Thoracic aorta (tissue), 2 donors: Measurements from ENCODE around the gene ZNF17. TPM values are rescaled to one million over a fixed set of nuclear protein-coding genes. Genes with fewer than 3 reads are reported as not detected.
A peak's percentile ranks its signal among the peaks of the same experiment; 100 is the strongest.

Experiments
- ATAC-seq: fragments of 150-250 bp; one replicate; pipeline ENCODE4 v1.8.0; 2017; ENCODE audit warnings: low read depth; ENCODE audit not compliant: insufficient number of reproducible peaks, low FRiP score
- DNase-seq: peaks from one replicate; pipeline ENCODE4 v3.0.0-alpha.2; 2020; ENCODE audit warnings: low spot score
- H3K27ac ChIP-seq, 2 donors: fragments of 200-600 bp; sonication (generic); 1 replicate in 1 of 2; 2 replicates in 1 of 2; pipeline ENCODE4 v1.5.1; 2016; ENCODE audit warnings: mild to moderate bottlenecking in 2 of 2, moderate library complexity in 2 of 2
- H3K27me3 ChIP-seq: fragments of 200-600 bp; sonication (generic); replicated peaks from 2 replicates; pipeline ENCODE4 v1.6.0; 2016; ENCODE audit warnings: mild to moderate bottlenecking; ENCODE audit not compliant: insufficient read depth
- H3K36me3 ChIP-seq: fragments of 200-600 bp; sonication (generic); one replicate; pipeline ENCODE4 v1.5.1; 2016
- H3K4me1 ChIP-seq, 2 donors: fragments of 200-600 bp; sonication (generic); 1 replicate in 1 of 2; 2 replicates in 1 of 2; pipeline versions ENCODE4 v1.5.1 to v1.6.0; 2016; ENCODE audit warnings: low read depth in 2 of 2, mild to moderate bottlenecking in 1 of 2; ENCODE audit not compliant: control insufficient read depth in 1 of 2
- H3K4me3 ChIP-seq: fragments of 200-600 bp; sonication (generic); 2 replicates; pipeline ENCODE4 v1.5.1; 2016; ENCODE audit warnings: mild to moderate bottlenecking
- H3K9me3 ChIP-seq: fragments of 200-600 bp; sonication (generic); 2 replicates; pipeline ENCODE4 v1.5.1; 2016
- total RNA-seq, 2 donors: library from RNA; depleted of rRNA; stranded (reverse); fragments of >200 nt; gene quantifications; one replicate each; pipeline versions ENCODE4 v1.1.0 to v1.2.3, GENCODE V29; 2016
- TF ChIP-seq, protein P1 (sequence below): fragments of 200-600 bp; sonication (generic); IDR thresholded peaks from one replicate; pipeline ENCODE4 v1.5.1; 2019; ENCODE audit warnings: antibody characterized with exemption

ZNF17 gene
- total RNA-seq, result 10 to 100 TPM; 11.2 to 17.5 TPM

- Histone ChIP-seq H3K27me3 (no peaks in the 10 kb centered on the region), H3K4me3 (peak within 1 kb of the TSS; percentile 85), H3K36me3 (peaks cover 28% of the 10 kb centered on the region), H3K4me1 (peaks cover 8 to 16% of the 10 kb centered on the region in 2 donors), H3K9me3 (peaks cover 4% of the 10 kb centered on the region), H3K27ac (peak within 1 kb of the TSS; percentile 32 to 42)
- DNase-seq (peak; percentile 83), ATAC-seq (peak; percentile 93)
- TF ChIP-seq, protein P1, sequence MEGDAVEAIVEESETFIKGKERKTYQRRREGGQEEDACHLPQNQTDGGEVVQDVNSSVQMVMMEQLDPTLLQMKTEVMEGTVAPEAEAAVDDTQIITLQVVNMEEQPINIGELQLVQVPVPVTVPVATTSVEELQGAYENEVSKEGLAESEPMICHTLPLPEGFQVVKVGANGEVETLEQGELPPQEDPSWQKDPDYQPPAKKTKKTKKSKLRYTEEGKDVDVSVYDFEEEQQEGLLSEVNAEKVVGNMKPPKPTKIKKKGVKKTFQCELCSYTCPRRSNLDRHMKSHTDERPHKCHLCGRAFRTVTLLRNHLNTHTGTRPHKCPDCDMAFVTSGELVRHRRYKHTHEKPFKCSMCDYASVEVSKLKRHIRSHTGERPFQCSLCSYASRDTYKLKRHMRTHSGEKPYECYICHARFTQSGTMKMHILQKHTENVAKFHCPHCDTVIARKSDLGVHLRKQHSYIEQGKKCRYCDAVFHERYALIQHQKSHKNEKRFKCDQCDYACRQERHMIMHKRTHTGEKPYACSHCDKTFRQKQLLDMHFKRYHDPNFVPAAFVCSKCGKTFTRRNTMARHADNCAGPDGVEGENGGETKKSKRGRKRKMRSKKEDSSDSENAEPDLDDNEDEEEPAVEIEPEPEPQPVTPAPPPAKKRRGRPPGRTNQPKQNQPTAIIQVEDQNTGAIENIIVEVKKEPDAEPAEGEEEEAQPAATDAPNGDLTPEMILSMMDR, result no peak
Measured at GRCh38 chr19:57410877-57411671, at the start of gene ZNF17. TSS of gene ZNF17 (plus strand) at chr19:57411161. CDS start at chr19:57413616, 2,455 bp downstream.

GRCh38 chr19:57362419-57362818 is 48.5 kb upstream of the ZNF17 start:
- no peak for ATAC-seq
- Histone ChIP-seq H3K9me3 (peaks cover 30% of the 10 kb centered on the region), H3K4me1 (peaks cover 0 to 15% of the 10 kb centered on the region in 2 donors), H3K4me3 (peak overlapping the region; percentile 95), H3K36me3 (peaks cover 10% of the 10 kb centered on the region), H3K27ac (peak overlapping the region; percentile 71 to 82), H3K27me3 (no peaks in the 10 kb centered on the region)
- no peak for DNase-seq
- TF ChIP-seq, protein P1, result no peak

DNA sequence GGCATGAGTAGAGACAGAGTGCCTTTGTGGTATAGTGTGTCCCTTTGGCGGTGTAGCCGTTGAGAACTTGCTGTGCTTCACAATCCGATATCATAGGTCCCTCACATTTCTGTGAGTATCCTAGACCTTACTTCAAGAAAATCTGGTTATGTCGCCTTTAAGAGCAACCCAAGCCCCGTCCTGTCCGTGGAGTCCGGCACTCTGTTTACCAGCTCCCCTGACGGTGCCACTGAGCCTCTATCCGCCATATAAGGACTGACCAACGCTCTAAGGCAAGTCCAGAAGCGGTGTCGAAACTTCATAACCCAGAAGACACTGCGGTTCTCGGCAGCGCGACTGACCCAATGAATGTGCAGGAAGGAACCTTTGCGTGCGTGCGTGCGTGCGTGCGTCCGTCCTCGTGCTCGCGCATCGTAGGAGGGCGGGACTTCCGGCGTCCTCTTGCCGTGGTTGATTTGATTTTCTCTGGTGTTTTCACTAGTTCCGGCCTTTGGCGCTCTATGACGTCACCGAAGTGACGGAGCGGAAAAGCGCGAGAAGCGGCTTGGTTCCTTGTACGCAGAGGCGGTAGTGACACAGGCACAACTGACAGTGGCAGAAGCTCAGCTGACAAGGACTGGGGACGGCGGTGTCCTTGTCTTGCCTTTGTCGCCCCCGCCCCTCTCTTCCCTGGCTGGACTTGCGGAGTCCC is 47.8 kb upstream of the ZNF17 start, which contains the start of the genes TRAPPC2B and ZNF547:
TRAPPC2B (plus strand) TSS at position 555 of the 691 bp plus-strand sequence. CDS start 1,283 bp downstream, outside the sequence.
ZNF547 (plus strand) TSS at position 555 of the 691 bp plus-strand sequence. CDS start 5,005 bp downstream, outside the sequence.
- Histone ChIP-seq H3K4me3 (peak within 1 kb of the TSS; percentile 95), H3K27me3 (no peaks in the 10 kb centered on the region), H3K9me3 (peaks cover 25% of the 10 kb centered on the region), H3K27ac (peak within 1 kb of the TSS; percentile 71 to 87), H3K36me3 (peaks cover 4% of the 10 kb centered on the region), H3K4me1 (peaks cover 0 to 15% of the 10 kb centered on the region in 2 donors)
- ATAC-seq, result peak; percentile 100
- DNase-seq, result peak; percentile 94
- TF ChIP-seq, protein P1, result no peak

DNA sequence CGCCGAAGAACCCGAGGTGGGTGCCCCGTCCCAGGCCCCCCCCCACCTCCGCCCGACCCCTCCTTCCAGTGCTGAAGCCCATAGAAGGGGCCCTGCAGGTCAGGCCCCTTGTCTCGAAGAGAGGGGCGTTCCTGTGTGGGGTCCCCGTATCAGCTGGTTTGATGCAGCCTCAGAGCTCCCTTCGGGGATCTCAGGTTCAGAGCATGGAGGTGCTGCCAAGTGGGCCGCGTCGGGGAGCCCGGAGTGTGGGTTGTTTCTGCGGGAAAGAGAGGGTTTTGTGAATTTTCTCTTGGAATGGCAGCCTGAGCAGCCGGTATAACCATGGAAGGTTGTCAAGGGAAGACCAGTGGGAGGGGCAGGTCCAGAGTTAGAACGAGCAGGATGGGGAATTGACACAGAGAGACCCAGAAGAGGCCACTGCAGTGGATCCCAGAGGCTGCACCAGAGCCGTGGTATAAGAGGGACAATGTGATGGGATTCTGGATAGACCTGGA is 47.2 kb upstream of the ZNF17 start:
- TF ChIP-seq, protein P1, result no peak
- no peaks in the 10 kb centered on the region for H3K27me3 ChIP-seq
- DNase-seq (no peak), ATAC-seq (no peak)
- H3K27ac ChIP-seq, result peak overlapping the region; percentile 71 to 87
- peaks cover 1% of the 10 kb centered on the region for H3K36me3 ChIP-seq
- peak overlapping the region; percentile 95 for H3K4me3 ChIP-seq
- H3K9me3 ChIP-seq, result peaks cover 22% of the 10 kb centered on the region
- H3K4me1 ChIP-seq, result peaks cover 0 to 15% of the 10 kb centered on the region in 2 donors

- Histone ChIP-seq H3K9me3 (peaks cover 8% of the 10 kb centered on the region), H3K27me3 (no peaks in the 10 kb centered on the region), H3K4me1 (peaks cover 0 to 15% of the 10 kb centered on the region in 2 donors), H3K36me3 (peaks cover 7% of the 10 kb centered on the region), H3K4me3 (no peak overlapping the region), H3K27ac (no peak overlapping the region)
- TF ChIP-seq, protein P1, result no peak
- ATAC-seq, result no peak
- no peak for DNase-seq
Measured at GRCh38 chr19:57366776-57367175, 44.2 kb upstream of the ZNF17 start.
